Esophagus (tissue), 2 donors: Measurements from ENCODE around the gene FAAP20. TPM values are rescaled to one million over a fixed set of nuclear protein-coding genes. Genes with fewer than 3 reads are reported as not detected.

ENCODE experiments used
- H3K27ac ChIP-seq, 2 donors: one replicate each; pipeline ENCODE4 v1.5.1; 2013; ENCODE audit warnings: low read depth in 2 of 2, mild to moderate bottlenecking in 2 of 2, inconsistent platforms in 1 of 2, low read length in 1 of 2, moderate library complexity in 1 of 2
- H3K27me3 ChIP-seq, 2 donors: one replicate each; pipeline ENCODE4 v1.6.1; 2013; ENCODE audit warnings: low read length in 2 of 2, control low read depth in 1 of 2, mild to moderate bottlenecking in 1 of 2; ENCODE audit not compliant: insufficient read depth in 2 of 2, control insufficient read depth in 1 of 2
- H3K36me3 ChIP-seq, 2 donors: one replicate each; pipeline ENCODE4 v1.6.1; 2013; ENCODE audit warnings: low read length in 1 of 2; ENCODE audit not compliant: control insufficient read depth in 2 of 2, insufficient read depth in 2 of 2
- H3K4me1 ChIP-seq, 2 donors: one replicate each; pipeline ENCODE4 v1.6.1; 2013; ENCODE audit warnings: low read length in 1 of 2; ENCODE audit not compliant: control insufficient read depth in 2 of 2, insufficient read depth in 2 of 2
- H3K4me3 ChIP-seq, 2 donors: one replicate each; pipeline ENCODE4 v1.5.1; 2013; ENCODE audit warnings: low read length in 2 of 2, mild to moderate bottlenecking in 2 of 2, low read depth in 1 of 2, moderate library complexity in 1 of 2
- H3K9me3 ChIP-seq, 2 donors: one replicate each; pipeline ENCODE4 v1.6.1; 2013; ENCODE audit warnings: mild to moderate bottlenecking in 2 of 2, low read depth in 1 of 2, low read length in 1 of 2, moderate library complexity in 1 of 2; ENCODE audit not compliant: control insufficient read depth in 2 of 2, insufficient read depth in 1 of 2
- WGBS, 2 donors: extraction: QIAGEN DNeasy Blood & Tissue Kit; methylation state at CpG; one replicate each; pipeline ENCODE4 v1.1.7; 2013; 5-methylcytosine and 5-hydroxymethylcytosine counted together
- polyA plus RNA-seq, 2 donors: library from polyadenylated mRNA; stranded (reverse); fragments of 200-250 nt; gene quantifications; one replicate each; pipeline ENCODE4 v1.2.3, GENCODE V29; 2013
- donor health status: healthy with polysubstance abuse.
- donor health status: Bipolar disorder and iron deficiency.

The FAAP20 gene
- polyA plus RNA-seq, 2 donors = 32.9 to 44.8 TPM

- Histone ChIP-seq H3K27ac (no peak overlapping the region), H3K36me3 (no peaks in the 10 kb centered on the region), H3K27me3 (no peaks in the 10 kb centered on the region), H3K4me1 (peaks cover 4 to 17% of the 10 kb centered on the region in 2 donors), H3K4me3 (no peak overlapping the region), H3K9me3 (no peaks in the 10 kb centered on the region)
- 84 to 88% methylated on average over 17 of the region's 17 CpGs for WGBS, 2 donors
Observed at GRCh38 chr1:2196901-2197638, 2.5 kb upstream of the FAAP20 start.

DNA sequence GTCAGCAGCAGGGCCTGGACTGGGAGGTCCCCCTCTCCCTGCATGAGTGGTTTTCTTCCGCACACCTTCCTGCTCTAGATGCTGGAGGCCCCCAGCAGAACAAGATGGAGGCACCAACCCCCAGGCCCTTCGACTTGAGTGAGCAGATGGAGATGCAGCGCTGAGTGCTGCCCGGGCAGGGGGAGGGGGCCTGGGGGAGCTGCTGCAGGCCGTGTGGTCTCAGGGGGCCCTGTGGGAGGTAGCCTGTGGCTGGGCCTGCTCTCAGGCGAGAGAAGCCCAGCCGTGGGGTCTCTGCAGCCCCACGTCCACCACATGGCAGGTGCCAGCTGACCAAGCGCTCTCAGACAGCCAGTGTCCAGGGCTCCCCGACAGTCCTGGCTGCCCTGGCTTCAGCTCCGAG, 1.2 kb upstream of the FAAP20 start:
- 71 to 76% methylated on average over 11 of the region's 11 CpGs for WGBS, 2 donors
- peaks cover 5 to 21% of the 10 kb centered on the region in 2 donors for H3K4me1 ChIP-seq
- no peaks in the 10 kb centered on the region for H3K36me3 ChIP-seq
- no peaks in the 10 kb centered on the region for H3K27me3 ChIP-seq
- H3K27ac ChIP-seq = peak overlapping the region; percentile 91 to 97
- no peak overlapping the region for H3K4me3 ChIP-seq
- no peaks in the 10 kb centered on the region for H3K9me3 ChIP-seq

GRCh38 chr1:2194898-2195673, 514 bp upstream of the FAAP20 start:
- Histone ChIP-seq H3K9me3 (no peaks in the 10 kb centered on the region), H3K4me3 (peak overlapping the region; percentile 48 to 64), H3K4me1 (peaks cover 11 to 28% of the 10 kb centered on the region in 2 donors), H3K27ac (peak overlapping the region; percentile 91 to 97), H3K36me3 (no peaks in the 10 kb centered on the region), H3K27me3 (no peaks in the 10 kb centered on the region)
- 1 to 2% methylated on average over 33 to 35 of the region's 35 CpGs for WGBS, 2 donors

GRCh38 chr1:2193514-2194281, 874 bp downstream of the FAAP20 start:
- Histone ChIP-seq H3K9me3 (no peaks in the 10 kb centered on the region), H3K4me3 (peak overlapping the region; percentile 35 to 48), H3K27me3 (no peaks in the 10 kb centered on the region), H3K27ac (peak overlapping the region; percentile 65 to 97), H3K4me1 (peaks cover 10 to 28% of the 10 kb centered on the region in 2 donors), H3K36me3 (no peaks in the 10 kb centered on the region)
- WGBS, 2 donors = 41 to 45% methylated on average over 41 to 44 of the region's 44 CpGs

GRCh38 chr1:2192031-2192995, 2.3 kb downstream of the FAAP20 start:
- WGBS, 2 donors = 58 to 65% methylated on average over 30 of the region's 30 CpGs
- H3K36me3 ChIP-seq = no peaks in the 10 kb centered on the region
- no peaks in the 10 kb centered on the region for H3K27me3 ChIP-seq
- no peak overlapping the region for H3K4me3 ChIP-seq
- H3K9me3 ChIP-seq = no peaks in the 10 kb centered on the region
- H3K4me1 ChIP-seq = peaks cover 7 to 28% of the 10 kb centered on the region in 2 donors
- H3K27ac ChIP-seq = peak overlapping the region; percentile 50 to 51

GRCh38 chr1:2190491-2190976, 4.0 kb downstream of the FAAP20 start:
- Histone ChIP-seq H3K4me1 (peaks cover 7 to 28% of the 10 kb centered on the region in 2 donors), H3K36me3 (peaks cover 0 to under 1% of the 10 kb centered on the region in 2 donors), H3K4me3 (peak overlapping the region; percentile 48 to 65), H3K27me3 (no peaks in the 10 kb centered on the region), H3K27ac (peak overlapping the region; percentile 94 to 97), H3K9me3 (no peaks in the 10 kb centered on the region)
- WGBS, 2 donors = 79% methylated on average over 19 of the region's 19 CpGs

DNA sequence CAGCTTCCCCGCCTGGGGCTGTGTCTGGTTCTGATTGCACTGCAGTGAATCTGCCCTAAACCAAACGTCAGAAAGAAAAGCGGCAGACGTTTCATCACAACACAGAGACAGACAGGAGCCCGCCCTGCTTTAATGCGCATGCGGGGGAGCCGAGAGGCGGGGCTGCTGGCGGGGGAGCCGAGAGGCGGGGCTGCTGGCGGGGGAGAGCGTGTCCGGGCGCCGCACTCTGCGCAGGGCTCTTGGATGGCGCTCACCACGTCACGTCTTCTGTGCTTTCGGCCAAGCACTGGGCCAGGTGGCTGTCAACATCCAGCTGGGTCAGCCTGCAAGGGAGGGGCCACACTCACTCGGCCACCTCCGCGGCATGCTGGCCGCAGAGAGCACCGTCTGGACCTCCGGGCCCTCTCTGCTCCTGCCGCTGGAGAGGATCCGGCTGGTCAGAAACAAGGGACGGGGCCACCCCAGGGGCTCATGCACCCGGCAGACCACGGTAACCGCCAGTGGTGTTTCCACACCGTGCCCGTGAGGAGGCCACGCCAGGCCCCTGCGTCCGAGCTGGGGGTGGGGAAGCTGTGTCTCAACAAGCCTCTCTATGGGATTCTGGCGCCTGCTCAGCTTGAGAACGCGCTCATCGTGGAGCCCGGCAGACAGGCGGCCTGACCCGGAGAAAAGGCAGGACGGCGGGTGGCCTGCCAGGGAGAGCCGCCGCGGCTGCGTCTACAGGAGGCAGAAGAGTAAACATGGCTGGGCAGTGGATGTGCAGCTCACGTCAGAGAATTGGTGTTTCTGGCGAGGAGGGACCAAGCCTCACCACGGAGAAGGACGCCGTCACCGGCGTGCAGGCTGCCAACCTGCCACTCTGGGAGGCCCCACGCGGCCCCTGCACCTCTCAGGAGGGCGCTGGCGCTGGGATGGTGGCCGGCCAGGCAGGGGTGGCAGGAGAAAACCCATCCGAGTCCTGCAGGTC, 4.8 kb downstream of the FAAP20 start:
- Histone ChIP-seq H3K9me3 (no peaks in the 10 kb centered on the region), H3K4me3 (peak overlapping the region; percentile 48 to 65), H3K36me3 (peaks cover 4 to 7% of the 10 kb centered on the region in 2 donors), H3K4me1 (peaks cover 7 to 28% of the 10 kb centered on the region in 2 donors), H3K27ac (peak overlapping the region; percentile 94 to 97), H3K27me3 (no peaks in the 10 kb centered on the region)
- 12 to 16% methylated on average over 64 to 65 of the region's 65 CpGs for WGBS, 2 donors

- Histone ChIP-seq H3K9me3 (no peaks in the 10 kb centered on the region), H3K27me3 (no peaks in the 10 kb centered on the region), H3K36me3 (peaks cover 4 to 12% of the 10 kb centered on the region in 2 donors), H3K27ac (no peak overlapping the region), H3K4me1 (peaks cover 7 to 22% of the 10 kb centered on the region in 2 donors), H3K4me3 (no peak overlapping the region)
- WGBS, 2 donors = 89 to 92% methylated on average over 16 of the region's 16 CpGs
Observed at GRCh38 chr1:2188336-2188735, 6.2 kb downstream of the FAAP20 start.
